GM03348 (cell line): ENCODE measurements around the gene PRELID2.
"Not testable (repeated sequence)": the region's sequence is repeated elsewhere in the genome, so short reads cannot be mapped to it uniquely, and the experiment has no call there.

ENCODE experiments used
- DNase-seq: peaks from one replicate; pipeline ENCODE4 v3.0.0; 2012; ENCODE audit warnings: low spot score

The PRELID2 gene

GRCh38 chr5:145840458-145841132, 5.5 kb upstream of the PRELID2 start:
- DNase-seq: no peak

- DNase-seq: no peak
These were observed 3.1 kb upstream of the PRELID2 start for GRCh38 chr5:145838276-145838675.

GRCh38 chr5:145836241-145836640, 1.1 kb upstream of the PRELID2 start:
- DNase-seq: not testable (repeated sequence)

GRCh38 chr5:145835848-145836239, 702 bp upstream of the PRELID2 start:
- DNase-seq: no peak

GRCh38 chr5:145834554-145834916, 607 bp downstream of the PRELID2 start:
- DNase-seq: no peak

GRCh38 chr5:145833631-145834200, 1.4 kb downstream of the PRELID2 start:
- DNase-seq: no peak

GRCh38 chr5:145830594-145830993, 4.5 kb downstream of the PRELID2 start:
- peak; percentile 43 for DNase-seq

GRCh38 chr5:145829708-145830361, 5.3 kb downstream of the PRELID2 start:
- no peak for DNase-seq

- DNase-seq: no peak
These were observed 8.1 kb downstream of the PRELID2 start for GRCh38 chr5:145826895-145827674.

GRCh38 chr5:145825751-145826180, 9.4 kb downstream of the PRELID2 start:
- peak; percentile 64 for DNase-seq

- no peak for DNase-seq
These were observed 11.1 kb downstream of the PRELID2 start for GRCh38 chr5:145824040-145824439.

- no peak for DNase-seq
These were observed 16.5 kb downstream of the PRELID2 start for GRCh38 chr5:145818604-145819003.

GRCh38 chr5:145812877-145813276, 22.3 kb downstream of the PRELID2 start:
- no peak for DNase-seq

- DNase-seq: peak; percentile 55
These were observed 23.1 kb downstream of the PRELID2 start for GRCh38 chr5:145811834-145812625.

GRCh38 chr5:145806923-145807322, 28.2 kb downstream of the PRELID2 start:
- no peak for DNase-seq

- no peak for DNase-seq
These were observed 29.3 kb downstream of the PRELID2 start for GRCh38 chr5:145805819-145806218.

- no peak for DNase-seq
These were observed 30.4 kb downstream of the PRELID2 start for GRCh38 chr5:145804701-145805100.

- DNase-seq: no peak
These were observed 31.8 kb downstream of the PRELID2 start for GRCh38 chr5:145803112-145804004.

- DNase-seq: no peak
These were observed 33.9 kb downstream of the PRELID2 start for GRCh38 chr5:145801195-145801594.

GRCh38 chr5:145800181-145800580, 35.0 kb downstream of the PRELID2 start:
- no peak for DNase-seq

GRCh38 chr5:145798503-145798902, 36.6 kb downstream of the PRELID2 start:
- DNase-seq: not testable (repeated sequence)
